NCI-H146 treated with DMSO at 0.1 percent for 48 hours (cell line): Measurements from ENCODE around the gene WNT9B.

Experiments used
- DNase-seq: peaks from one replicate; lab custom pipeline; 2025; ENCODE audit not compliant: unreplicated experiment; lab: John Stamatoyannopoulos, UW

Gene WNT9B

DNA sequence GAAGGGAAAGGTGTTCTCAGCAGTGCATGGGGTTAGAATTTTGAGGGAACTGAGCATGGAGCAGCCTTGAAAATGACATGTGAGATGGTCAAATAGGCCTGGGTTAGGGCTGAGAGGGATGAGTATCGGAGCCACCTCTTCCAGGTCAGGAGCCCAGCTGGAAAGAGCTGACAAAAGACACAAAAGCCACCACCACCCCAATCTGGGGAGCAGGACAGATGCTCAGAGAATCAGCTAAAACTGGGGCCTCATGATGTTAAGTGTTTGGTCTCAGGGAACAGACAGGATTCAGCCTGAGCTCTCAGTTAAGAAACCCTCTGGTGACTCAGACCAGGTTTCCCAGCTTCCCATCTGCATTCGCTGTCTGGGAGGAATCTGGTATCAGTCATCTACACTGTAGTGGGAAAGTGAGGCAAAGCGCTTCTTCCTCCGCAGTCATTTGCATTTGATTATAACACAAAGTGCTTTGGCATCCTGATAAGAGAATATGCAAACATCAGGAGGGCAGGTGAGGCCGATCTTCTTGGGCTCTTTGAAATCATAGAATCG lies 2.6 kb downstream of the WNT9B start:
- no peak for DNase-seq

DNA sequence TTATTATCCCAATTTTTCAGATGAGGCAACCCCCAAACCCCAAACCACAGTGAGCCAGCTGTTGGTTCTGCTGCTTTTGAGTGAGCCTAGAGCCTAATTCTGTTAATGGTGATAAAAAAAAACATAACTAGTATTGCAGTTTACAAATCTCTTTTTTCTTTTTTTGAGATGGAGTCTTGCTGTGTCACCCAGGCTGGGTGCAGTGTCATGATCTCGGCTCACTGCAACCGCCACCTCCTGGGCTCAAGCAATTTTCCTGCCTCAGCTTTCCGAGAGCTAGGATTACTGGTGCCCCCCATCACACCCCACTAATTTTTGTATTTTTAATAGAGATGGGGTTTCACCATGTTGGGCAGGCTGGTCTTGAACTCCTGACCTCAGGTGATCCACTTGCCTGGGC lies 3.1 kb downstream of the WNT9B start:
- no peak for DNase-seq

DNA sequence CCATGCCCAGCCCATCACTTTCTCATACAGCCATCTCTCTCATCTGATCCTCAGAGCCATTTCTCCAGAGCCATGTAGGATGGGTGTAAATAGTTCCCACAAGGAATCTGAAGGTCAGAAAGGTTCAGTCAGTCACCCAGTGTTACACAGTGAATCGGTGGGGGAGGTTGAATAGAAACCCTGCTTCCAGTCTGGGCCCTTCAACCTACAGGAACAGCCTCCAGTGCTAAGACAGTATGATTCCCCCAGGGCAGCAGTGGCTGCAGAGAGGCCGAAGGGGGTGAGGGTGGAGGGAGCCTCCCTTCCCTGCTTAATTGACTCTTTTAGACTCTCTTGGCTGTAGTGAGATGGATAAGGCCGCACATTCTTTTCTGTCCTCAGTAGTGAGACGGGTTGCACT lies 3.6 kb downstream of the WNT9B start:
- DNase-seq: no peak

DNA sequence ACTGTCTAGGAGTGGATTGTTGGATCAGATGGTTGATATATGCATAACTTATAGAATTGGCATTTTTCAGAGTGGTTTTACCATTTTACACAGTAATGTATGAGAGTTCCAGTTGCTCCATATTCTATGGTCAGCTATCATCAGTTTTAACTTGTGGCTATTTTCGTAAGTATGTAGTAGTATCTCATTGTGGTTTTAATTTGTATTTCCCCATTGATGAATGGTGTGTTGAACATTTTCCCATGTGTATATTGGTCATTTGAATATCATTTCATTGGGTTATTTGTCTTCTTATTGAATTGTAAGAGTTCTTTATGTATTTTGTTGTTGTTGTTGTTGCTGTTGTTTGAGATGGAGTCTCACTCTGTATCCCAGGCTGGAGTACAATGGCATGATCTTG lies 6.2 kb downstream of the WNT9B start:
- DNase-seq: no peak

DNA sequence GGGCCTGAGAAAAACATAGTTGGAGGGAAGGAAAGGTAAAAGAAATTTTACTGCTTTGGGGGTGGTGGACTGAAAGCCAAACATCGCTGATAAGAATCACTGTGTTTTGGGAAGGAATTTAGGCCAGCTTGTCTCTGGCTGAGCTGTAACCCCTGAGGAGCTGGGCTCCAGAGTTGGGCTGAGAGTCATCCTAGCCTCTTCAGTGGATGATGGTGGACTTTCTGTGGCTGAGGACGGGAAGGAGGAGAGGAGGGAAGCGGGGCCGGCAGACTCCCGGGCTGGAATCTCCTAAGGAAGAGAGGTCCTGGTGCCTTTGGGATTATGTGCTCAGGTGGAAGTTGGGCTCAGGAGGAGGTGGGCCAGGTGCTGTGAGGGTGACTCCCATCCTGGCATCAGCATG lies 8.6 kb downstream of the WNT9B start:
- DNase-seq: no peak

DNA sequence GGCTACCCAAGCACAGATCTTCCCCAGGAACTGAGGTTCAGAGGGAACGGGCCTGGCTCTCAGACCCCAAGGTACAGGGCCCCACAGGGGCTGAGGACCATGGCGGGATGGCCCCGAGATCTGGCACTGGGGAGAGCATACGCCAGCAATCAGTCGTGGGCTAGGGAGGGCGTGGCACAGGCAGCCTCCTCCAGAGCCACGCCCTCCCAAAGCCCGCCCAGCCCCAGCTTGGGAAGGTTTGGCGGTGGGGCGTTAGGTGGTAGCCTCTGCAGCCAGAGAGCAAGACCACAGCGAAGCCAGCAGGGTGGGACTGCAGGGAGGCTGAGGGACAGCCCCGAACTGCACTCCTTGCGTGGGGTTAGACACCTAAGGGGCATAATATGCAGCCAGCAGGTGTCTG lies 11.6 kb downstream of the WNT9B start:
- no peak for DNase-seq

DNA sequence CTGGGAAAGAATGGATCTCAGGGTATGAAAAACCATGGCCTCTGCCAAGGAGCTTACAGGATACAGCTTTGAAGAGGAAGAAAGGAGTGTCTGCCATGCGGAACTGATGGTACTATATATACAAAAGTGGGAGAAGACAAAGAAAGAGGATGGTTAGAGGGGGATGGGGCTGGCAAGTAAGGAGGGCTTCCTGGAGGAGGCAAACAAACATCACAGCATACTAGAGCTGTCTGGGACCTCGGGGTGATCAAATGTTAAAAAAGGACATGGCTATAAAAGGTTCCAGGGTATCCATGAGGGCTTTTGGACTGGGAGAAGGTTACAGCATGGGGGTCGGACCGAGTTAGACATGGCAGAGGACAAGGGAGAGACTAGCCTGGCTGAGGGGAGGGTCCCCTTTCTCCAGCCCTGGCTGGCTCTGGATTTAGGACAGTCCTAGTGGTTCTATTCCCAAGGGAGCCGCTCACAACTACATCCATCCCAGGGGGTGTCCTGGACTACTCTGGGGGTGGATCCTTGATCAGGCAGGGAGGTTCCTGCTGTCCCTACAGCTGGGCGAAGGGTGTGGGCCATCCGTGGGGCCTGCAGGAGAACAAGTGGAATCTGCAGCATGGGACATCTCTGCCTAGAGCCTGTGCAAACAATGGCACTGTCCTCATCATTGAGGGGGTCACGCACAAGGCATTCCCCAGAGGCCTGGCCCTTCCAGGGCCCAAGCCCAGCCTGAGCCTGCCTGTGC lies 12.2 kb downstream of the WNT9B start:
- no peak for DNase-seq

DNA sequence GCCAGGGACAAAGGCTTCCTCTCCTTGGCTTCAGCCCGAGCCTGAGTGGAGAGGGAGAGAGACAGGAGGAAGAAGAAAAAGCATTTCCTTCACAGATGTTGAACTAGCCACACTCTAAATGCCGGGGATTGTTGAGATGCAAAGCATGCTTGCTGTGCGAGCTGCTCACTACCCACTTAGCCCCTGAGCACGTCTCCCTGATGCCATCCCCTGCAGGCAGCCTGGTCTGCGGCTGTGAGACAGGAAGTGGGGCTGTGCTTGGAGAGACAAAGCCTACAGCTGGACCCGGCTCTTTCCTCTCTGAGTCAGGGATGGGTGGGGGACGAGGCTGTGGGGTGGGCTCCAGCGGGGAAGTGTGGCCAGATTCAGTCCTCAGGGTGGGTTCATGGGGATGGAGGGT lies 13.7 kb downstream of the WNT9B start:
- no peak for DNase-seq

DNA sequence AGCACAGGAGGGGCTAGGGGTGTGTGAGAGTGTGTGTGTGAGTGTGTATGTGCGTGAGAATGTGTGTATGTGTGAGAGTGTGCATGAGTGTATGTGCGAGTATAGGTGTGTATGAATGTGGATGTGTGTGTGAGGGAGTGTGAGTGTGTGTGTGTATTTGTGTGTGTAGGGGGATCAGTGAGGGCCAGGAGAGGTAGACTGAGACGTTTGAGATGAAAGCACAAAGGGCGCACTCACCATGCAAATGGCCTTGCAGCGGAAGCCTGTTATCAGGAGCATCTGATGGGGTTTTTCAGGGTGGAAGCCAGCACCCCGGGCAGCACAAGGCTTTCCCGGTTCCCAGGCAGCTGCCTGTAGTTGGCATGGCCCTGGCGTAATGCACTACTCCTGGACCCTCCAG lies 14.9 kb downstream of the WNT9B start:
- no peak for DNase-seq

DNA sequence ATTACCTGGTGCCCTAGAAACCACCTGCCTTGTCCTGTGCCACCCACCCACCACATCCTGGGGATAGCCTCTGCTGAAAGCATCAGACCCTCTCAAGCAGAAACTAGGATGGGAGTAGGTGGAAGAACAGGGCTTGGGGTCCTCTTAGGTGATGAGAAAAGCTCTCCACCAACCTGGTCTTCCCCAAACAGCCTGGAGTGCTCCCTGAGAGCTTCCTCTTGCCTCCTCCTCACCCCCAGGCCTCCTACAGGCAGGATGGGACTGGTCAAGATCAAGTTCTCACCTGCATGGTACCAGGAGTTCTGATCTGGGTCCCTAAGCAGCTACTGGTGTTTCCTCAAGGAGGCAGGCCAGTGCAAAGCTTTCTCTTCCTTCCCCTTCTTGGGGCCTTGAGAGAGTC lies 15.4 kb downstream of the WNT9B start:
- no peak for DNase-seq

DNA sequence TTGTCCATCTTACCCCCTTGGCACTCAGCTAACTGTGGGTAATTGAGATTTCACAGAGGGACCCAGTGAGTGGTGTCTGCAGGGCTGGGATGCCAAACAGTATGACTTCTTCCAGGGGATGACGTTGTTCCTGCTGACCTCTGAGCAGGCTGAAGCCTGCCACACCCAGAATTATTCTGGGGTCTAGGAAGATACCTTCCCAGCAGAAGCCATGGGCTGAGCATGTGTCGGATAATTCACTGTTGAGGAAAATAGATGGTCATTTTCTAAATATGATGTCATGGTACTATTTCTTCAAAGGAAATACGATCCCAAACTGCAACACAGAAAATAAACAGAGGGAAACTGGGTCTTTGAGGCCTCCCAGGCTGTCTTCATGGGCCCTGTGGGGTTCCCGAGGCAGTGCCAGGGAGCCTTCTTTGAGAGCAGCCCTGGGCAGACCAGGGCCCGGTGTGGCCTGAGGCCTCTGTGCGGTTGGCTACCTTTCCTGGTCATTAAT lies 17.4 kb downstream of the WNT9B start:
- no peak for DNase-seq

DNA sequence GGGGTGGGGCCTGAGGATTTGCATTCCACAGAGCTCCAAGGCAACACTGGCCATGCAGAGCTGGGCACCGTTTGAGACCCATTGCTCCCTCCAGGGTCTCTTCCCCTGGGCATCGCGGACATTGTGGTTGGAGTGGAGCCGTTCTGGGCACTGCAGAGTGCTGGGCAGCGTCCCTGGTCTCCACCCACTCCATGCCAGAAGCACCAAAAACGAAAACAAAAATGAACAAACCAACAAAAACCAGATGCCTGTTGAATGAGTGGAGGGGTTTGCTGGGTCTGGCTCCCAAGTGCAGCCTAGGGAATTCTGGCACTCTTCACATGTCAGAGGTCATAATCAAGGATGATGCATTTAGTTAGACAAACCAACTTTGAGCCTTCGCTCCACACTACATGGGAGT lies 17.9 kb downstream of the WNT9B start:
- no peak for DNase-seq

DNA sequence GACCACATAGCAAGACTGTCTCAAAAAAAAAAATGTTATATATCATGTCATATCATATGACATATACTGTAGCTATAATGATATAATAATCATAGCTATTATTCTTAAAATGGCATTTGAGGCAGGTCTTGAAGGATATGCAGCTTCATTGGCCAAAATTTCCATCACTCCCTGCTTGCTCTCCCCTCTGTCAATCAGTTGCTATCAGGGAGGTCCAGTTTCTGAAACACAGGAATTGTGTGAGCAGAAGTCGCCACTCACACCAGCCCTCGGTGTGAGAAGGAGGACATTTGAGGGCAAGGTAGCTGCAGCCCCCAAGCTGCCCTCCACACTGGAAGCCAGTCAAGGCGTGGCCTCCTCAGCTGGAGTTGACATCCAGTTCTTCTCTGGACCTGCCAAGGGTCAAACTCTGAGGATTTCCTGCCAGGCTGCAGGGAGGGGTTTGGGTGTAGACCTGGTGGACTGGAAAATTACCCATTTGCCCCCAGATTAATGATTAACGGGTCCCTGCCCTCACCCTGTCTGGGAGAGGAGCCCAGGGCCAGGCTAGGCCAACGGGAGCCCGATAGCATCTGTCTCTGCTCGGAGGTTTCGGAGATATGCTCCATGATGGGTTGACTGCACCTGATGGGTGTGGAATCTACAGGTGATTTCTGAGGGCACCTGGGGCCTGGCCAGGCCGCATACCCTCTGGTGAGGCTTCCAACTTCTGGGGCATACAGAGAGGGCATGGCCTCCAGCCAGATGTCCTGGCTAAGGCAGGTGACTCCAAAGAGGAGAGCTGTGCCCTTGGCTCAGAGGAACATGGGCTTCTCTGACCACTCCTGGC lies 18.8 kb downstream of the WNT9B start:
- DNase-seq: no peak

DNA sequence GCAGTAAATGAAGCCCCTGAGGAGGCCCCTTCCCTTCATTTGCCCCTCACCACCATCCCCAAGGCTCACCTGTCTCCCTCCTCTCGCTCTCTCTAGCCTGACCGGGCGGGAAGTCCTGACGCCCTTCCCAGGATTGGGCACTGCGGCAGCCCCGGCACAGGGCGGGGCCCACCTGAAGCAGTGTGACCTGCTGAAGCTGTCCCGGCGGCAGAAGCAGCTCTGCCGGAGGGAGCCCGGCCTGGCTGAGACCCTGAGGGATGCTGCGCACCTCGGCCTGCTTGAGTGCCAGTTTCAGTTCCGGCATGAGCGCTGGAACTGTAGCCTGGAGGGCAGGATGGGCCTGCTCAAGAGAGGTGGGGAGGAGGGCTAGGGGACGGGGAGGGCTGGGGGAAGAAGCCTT lies 21.0 kb downstream of the WNT9B start:
- DNase-seq: no peak

DNA sequence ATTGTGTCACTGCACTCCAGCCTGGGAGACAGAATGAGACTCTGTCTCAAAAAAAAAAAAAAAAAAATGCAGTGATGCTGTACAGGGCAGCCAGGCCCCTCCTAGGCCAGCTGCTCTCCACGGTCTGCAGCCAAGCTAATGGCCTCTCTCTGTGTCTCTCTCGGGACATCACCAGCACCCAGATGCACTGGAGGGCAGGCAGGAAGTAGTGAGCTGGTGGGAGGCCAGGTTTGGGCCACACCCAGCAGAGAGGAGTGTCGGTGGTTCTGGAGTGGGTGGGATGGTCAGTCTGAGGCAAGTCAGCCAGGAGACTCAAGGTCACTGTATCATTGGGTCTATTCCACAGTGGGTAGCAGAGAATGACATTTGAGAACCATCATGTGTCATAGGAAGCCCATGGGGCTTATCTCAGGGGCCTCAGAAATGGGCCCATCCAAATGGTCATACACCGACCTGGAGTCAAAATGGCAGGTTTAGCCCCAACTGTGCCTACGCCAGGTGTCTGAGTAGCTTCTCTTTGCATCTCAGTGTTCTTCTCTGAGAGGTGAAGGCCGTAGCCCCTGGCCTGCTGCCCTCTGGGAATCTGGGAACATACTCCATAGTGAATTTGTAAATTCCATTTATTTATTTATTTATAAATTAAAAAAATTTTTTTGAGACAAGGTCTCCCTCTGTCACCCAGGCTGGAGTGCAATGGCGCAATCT lies 22.7 kb downstream of the WNT9B start:
- DNase-seq: no peak

DNA sequence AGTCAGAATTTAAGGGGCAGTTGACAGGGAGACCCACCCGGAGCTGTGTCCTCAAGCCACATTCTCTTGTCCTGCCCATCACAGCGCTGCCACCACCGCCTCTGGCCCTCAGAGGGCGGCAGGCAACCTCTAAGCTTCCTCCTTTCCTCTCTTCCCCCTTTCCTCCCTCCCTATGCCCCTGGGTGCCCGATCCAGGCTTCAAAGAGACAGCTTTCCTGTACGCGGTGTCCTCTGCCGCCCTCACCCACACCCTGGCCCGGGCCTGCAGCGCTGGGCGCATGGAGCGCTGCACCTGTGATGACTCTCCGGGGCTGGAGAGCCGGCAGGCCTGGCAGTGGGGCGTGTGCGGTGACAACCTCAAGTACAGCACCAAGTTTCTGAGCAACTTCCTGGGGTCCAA lies 23.5 kb downstream of the WNT9B start:
- no peak for DNase-seq

DNA sequence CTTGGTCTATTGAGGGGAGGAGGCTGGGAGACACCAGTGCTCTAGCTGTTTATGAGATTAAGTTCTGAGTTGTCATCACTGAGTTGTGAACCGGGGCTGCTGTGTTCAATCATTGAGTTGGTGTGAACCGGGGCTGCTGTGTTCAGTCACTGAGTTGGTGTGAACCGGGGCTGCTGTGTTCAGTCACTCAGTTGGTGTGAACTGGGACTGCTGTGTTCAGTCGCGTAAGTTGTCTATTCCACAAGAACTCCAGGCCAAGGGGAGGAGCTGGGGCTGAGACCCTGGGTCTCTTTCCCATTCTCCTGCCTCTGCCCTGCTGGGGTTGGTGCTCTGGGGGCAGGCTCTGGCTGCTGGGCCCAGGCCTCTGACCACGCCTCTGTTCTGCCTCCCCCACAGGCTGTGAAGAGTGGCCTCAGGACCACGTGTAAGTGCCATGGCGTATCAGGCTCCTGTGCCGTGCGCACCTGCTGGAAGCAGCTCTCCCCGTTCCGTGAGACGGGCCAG lies 24.5 kb downstream of the WNT9B start:
- DNase-seq: peak; percentile 87

DNA sequence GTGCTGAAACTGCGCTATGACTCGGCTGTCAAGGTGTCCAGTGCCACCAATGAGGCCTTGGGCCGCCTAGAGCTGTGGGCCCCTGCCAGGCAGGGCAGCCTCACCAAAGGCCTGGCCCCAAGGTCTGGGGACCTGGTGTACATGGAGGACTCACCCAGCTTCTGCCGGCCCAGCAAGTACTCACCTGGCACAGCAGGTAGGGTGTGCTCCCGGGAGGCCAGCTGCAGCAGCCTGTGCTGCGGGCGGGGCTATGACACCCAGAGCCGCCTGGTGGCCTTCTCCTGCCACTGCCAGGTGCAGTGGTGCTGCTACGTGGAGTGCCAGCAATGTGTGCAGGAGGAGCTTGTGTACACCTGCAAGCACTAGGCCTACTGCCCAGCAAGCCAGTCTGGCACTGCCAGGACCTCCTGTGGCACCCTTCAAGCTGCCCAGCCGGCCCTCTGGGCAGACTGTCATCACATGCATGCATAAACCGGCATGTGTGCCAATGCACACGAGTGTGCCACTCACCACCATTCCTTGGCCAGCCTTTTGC lies 25.0 kb downstream of the WNT9B start:
- peak; percentile 87 for DNase-seq

DNA sequence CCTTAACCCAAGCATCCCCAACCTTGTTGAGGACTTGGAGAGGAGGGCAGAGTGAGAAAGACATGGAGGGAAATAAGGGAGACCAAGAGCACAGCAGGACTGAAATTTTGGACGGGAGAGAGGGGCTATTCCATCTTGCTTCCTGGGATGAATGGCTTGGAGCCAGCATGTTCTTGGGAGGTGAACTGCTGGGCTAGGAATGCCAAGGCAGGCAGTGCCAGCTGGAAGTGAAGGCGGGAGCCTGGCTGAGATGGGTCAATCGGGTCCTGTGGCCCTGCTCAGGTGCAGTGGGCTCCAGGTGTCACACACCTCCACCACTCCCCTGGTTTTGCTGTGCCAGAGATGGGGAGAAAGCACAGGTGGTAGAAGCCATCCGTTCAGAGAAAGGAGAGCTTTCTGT lies 25.5 kb downstream of the WNT9B start:
- DNase-seq: no peak

DNA sequence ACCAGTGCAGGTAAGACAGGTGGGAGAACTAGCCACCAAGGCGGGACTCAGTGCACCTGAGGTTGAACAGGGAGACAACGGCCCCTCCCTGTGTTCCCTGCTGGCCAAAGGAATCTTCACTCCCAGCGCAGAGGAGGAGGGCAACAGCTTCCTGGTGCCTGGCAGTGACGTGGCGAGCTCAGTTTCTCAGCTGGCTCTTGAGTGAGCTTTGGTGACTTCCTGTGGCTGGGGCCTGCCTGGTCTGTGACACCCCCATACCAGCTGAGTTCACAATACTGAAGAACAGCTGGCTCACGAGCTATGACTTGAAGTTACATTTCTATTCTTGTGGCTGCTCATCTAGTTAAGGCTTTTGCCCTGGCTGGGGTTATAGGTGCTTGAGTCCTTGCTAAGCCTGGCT lies 26.1 kb downstream of the WNT9B start:
- no peak for DNase-seq

DNA sequence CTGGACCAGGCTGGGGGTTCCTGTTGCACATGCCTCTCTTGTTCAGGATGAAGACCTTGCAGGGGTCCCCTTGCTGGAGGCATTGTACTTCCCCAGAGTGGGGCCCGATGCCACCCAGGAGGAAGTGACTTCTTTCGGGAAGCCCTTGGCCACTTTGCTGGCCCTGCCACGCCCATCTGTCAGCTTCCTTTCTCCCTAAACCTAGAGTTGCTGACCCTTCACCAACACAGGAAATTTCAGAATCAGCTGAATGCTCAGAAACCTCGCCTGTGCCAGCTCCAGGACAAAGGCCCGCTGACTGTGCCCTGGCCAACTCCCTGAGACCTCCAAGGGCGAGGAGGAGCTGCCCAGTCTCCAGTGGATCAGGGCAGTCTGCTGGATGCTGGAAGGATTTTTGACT lies 26.7 kb downstream of the WNT9B start:
- no peak for DNase-seq
